Activated CD8-positive, alpha-beta memory T cell treated with anti-CD3 and anti-CD28 coated beads for 48 hours (primary cell): ENCODE data around the gene ADGB.
A peak's percentile ranks its signal among the peaks of the same experiment; 100 is the strongest.

ENCODE experiments used
- DNase-seq, 3 experiments: peaks; one replicate each; pipeline ENCODE4 v3.0.0-alpha.2; 2020; ENCODE audit warnings: low read depth in 2 of 3, low spot score in 2 of 3

The ADGB gene

DNA sequence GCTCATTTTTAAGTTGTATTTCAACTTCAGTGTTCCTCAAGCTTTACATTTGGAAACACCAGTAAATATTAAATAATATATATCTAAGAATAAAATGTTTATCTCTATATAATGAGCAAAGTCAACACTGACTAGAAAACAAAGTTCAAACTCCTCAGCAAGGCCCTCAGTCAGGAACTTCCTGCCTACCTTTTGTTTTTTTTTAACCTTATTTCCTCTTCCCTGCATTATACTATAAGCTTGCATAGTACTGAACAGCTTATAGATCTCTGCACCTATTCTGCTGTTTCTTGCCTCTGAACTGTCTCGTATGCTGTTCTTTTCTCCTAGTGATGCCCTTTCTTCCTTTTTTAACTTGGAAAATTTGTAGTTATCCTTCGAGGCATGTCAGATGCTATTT is 29.6 kb downstream of the ADGB start:
- no peak for DNase-seq

DNA sequence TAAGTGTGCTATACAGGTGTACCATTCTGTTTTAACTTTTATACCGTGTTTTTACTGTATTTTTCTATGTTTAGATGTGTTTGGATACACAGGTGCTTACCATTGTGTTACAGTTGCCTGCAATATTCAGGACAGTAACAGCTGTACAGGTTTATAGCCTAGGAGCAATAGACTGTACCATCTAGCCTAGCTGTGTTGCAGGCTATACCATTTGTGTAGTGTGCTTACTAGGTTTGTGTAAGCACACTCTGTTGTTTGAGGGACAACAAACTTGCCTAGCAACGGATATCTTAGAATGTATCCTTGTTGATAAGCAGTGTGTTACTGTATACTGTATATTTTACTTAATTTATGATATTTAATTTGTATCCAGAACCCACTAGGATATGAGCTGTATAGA is 35.2 kb downstream of the ADGB start:
- DNase-seq, result no peak

DNA sequence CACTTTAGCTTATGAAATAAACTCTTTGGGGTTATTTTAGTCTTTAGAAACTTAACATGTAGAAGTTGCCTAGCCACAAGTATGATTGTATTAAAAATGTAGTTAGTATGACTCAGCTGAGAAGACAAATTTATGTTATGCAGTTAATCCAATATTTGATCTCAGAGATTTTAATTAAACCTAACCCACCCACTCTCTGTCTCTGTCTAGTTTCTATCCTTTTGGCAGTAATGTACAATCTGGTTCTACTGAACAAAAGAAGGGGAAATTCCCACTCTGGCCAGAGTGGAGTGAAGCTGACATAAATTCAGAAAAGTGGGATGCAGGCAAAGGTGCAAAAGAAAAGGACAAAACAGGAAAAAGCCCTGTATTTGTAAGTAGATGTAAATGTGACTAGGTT is 36.4 kb downstream of the ADGB start:
- no peak for DNase-seq

DNA sequence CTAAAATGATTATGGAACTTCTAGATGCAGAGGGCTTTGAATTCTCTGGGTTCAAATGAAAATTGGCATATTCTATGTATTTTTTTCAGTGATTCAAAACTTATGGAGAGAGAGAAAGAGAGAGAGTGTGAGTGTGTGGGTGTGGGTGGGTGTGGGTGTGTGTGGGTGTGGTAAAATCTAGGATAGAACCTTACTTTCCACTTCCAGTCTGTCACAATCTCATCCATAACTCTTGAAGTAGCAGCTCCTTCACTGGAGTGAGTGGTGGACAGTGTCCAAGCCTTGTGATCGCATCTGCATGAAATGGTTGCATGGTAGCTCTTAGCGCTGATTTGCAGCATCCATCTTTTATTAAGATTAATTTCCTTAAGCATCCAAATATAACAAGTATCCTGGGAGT is 37.7 kb downstream of the ADGB start:
- DNase-seq, result no peak

DNA sequence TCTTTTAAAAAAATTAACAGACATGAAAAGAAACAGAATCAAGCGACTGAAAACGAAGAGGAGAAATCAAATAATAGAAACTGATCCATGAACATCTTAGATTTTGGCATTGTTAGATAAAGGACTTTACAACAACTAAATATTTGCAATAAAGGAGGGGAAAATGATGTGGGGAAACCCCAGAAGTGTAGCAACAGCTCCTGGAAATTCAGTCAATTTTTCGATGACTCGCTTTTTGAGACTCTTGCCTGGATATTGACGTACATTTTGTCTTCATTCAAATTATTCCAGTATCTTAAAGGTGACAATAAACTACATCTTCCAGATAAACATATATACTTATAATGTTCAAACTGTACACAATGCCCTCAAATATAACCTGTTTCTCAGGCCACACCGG is 44.1 kb downstream of the ADGB start:
- DNase-seq, result no peak

DNA sequence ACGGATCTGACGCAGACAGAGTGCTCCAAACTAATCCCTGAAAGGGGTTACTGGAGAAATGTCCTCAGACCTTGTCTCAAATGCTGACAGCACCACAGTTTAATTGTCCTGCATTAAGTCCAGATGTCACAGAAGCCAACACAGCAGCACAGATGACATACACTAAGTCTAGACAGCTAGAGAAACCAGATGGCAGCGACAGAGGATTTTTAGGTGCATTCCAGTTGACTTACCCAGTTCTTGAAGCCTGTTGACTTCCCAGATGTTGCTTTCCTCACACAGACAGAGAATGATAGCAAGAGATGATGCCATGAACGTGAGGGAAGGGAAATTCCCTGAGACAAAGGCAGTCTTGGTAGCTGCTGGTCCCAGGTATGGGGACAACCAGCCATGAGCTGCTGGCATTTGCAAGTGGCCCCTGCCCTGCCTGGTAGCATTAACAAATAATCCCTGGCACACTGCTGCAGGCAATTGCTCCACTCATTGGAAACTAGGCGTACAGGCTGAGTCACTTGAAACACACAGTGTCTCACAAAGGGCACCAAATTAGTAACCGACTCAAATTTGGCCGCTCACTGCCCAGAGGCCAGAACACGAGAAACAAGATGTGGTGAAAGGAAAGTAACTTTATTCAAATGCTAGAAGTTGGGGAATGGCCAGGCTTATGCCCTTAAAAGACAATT is 52.2 kb downstream of the ADGB start:
- no peak for DNase-seq

DNA sequence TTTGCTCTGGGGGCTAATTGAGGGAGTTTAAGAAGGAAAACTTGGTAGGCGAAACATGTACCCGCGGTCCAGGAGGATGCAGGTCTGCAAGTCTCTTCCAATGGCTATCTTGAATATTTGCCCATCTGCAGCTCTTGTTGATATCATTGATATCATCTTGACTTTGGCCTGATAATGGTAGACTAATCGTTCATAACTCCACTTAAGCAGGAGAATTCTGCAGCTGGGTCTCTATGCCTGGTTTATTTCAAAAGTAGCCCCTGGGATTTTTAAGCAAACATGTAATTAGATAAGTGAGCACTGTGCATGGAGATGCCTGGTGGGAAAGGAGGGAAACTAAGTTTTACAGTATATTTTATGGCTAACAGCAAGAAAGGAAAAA is 52.7 kb downstream of the ADGB start:
- no peak for DNase-seq

DNA sequence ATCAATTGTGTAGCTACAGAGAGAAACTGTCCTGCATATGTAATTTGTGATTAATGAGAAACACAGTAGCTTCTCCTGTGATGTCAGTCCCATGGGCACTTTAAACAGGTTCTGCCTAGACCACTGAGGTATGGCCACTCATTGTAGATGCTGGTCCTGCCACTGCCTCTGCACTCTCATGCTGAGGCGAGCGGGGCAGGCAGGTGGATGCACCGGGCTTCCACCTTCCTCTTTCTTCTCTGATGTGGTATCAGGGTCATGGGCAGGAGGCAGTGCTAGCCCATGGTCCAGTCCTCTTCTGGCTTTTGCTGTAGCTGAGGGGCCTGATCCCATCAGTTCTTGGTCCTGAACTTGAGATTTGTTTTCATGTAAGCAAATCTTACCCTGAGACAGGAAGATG is 58.7 kb downstream of the ADGB start:
- DNase-seq, result no peak

DNA sequence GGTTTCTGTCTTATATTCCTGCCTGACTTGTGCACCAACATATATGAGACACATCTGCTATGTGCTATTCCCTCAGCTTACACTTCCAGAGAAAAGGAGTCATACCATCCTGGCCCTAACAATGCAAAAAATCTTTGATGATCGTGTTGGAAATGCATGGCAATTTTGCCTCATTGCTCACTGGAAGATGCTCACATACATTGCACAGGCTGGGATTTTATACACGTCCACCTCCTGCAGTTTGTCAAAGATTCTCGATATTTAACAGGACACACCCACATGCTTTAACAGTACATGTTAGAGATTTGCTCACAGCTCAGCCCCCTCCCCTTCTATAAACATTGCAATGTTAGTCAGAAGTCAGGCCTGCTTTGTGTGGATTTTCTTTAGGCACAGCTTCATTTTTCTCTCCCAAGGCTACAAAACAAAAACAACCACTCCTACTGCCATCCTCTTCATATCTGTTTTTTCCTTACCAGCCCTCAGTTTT is 66.1 kb downstream of the ADGB start:
- DNase-seq, result no peak

DNA sequence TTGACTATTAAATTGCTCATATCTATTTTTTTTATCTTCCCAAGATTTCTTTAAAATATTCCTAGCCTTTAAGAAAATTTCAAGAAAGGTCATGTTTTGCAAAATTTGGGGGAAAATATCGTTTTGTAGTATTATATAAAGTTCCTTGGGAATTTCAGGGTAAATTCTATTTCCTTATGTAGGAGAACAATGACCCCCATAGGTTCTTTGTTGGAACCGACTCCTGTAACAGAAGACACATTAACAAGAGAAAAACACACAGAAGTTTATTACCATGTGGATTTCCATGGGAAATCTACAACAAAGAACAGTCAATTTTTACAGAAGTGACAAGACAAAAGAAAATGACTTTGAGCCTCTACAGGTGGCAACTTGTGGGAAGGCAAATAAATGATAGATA is 68.1 kb downstream of the ADGB start:
- no peak for DNase-seq

DNA sequence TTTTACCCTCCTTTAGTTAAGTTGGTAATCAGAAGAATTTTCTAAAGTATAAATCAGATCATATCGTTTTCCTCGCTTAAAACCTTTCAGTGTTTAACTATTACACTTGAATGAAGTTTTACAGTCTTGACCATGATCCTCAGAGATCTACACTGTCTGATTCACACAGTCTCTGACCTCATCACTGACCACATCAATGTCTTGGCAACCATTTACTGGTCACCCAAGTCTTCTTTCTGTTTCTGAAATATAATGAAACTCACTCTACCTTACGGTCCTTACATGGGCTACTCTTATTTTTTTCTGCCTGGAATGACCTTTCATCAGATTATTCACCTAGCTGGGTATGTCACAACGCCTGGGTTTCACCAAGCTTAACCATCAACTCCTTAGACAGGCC is 71.4 kb downstream of the ADGB start:
- DNase-seq, result no peak

DNA sequence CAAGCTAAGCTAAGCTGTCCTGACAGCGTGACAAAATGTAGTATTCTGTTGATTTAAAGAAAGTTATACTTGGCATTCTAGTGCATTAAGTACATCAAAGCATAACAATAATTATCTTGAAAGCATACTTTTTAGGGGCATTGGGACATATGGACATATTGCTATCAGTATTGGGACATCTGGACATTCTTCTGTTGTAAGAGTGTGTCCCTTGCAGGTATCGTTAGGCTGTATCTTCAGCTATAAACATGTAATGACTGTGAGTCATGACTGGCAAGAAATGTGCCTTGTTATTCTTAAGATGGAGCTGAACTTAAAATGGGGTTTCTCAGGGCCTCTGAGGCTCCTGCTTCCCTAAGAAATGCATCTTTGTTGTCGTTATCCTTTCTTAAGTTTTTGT is 74.3 kb downstream of the ADGB start:
- no peak for DNase-seq

DNA sequence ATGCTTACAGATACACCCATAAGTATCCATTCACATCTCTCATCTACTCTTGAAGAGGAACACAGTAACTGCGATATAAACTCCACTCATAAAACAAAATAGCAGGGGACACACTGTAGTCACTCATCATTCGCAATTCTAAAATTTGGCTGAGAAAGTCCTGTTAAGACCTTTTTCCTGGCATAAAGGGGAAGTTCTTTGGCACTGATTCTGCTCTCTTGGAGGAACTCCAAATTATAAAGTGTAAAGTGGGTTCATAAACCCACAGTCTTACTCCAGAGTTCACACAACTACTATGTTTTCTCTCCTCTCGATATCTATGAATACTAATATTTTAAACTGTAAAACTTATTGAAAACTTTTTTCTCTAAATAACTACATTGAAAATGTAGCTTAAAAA is 80.6 kb downstream of the ADGB start:
- DNase-seq, result no peak

DNA sequence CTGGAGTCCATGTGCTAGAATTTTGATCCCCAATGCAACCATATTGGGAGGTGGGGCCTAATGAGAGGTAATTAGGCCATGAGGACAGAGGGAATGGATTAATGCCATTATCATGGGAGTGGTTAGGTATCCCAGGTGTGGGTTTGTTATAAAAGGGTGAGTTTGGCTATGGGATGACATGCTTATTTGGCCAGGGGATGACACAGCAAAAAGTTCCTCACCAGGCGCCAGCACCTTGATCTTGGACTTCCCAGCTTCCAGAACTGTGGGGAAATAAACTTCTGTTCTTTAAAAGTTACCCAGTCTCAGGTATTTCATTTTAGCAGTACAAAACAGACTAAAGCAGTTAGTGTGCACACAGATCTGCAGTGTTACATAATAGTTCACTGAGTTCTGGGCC is 84.1 kb downstream of the ADGB start:
- no peak for DNase-seq

DNA sequence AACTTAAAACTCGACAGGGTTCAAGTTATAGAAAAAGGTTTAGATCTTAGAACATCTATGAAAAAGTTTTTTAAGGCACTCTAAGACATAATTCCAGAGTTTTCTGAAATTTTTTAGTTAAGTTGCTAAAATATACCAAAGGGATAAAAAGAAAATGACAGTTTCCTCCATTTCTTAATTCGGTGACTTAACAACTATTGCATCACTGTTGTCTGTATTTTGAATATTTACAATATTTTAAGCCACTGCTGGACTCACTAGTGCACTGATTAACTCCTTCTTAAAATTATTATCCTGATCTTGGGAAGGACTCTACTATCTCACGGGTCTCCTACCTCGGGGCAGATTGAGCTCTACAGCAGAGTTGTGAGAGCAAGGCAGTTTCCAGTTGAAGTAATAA is 91.0 kb downstream of the ADGB start:
- no peak for DNase-seq

DNA sequence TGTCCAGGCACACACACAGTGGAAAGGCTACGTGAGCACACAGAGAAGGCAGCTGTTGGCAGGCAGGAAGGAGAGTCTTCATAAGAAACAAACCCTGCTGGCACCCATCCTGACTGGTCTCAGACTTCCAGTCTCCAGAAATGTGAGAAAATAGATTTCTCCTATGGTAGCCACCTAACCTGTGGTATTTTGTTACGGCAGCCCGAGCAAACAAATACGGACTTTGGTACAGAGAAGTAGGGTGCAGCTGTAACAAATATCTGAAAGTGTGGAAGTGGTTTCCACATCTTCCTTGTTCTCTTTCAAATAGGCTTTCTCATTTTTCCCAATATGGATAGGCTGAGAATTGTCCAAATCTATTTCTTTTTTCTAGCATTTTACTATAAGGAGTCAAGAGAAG is 94.6 kb downstream of the ADGB start:
- no peak for DNase-seq

DNA sequence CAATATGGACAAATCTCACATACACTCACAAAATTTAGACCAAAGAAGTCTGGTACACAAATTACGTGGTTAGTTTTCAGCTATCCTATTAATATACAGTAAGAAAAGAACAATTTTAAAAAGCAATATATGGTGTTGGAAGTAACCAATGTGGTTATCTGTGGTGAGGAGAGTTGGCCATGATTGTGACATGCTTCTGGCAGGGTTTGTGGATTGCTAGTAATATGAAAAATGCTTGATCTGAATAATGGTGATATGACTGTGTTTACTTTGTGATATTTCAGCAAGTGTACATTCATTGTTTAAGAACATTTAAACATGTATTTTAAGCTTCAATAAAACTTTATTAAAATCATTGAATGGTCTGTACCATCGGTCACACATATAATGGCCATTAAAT is 99.1 kb downstream of the ADGB start:
- DNase-seq, result no peak

DNA sequence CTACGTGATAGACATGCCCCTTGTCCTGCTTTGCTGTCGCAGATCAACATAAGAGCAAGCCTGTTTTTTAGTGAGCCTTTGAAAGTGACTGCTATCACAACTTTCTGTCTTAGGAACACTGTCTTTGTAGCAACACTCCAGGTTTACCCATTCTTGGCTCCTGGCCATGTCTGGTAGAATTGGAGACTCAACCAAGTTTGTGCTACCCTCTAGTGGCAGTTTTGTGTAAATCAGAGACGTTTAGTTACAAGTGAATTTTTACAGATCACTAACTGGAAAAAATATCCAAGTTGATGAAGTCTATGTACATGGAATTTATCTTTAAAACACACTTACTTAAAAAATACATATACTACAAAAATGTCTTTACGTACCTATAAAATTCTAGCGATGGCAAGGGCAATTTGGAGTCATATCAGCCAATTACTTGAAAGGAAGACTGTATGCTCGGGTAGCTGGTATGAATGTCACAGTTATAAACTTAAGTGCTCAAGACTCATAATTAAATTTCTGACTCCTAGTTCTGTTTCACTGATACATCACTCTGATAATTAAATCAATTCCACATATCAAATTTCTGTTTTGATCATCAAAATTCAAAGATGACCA is 101.4 kb downstream of the ADGB start:
- DNase-seq, result peak in 1 of 3 experiments; percentile 2

DNA sequence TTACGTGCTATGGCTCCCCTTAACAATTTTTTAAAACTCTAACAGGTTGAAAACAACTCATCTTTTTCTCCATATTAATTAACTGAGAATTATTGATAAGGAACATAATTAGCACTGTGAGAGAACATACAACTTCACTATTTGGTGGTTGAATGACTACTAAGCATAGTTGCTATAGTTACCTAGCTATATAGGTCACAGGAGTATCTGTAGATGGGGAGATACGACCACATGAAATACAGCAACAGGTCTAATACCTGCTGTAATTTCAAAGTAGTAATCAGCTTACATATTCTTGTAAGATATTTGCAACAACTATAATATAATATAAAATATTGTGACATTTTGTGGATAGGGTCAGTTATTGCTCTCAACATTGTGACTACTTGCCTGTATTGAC is 102.9 kb downstream of the ADGB start:
- no peak for DNase-seq

DNA sequence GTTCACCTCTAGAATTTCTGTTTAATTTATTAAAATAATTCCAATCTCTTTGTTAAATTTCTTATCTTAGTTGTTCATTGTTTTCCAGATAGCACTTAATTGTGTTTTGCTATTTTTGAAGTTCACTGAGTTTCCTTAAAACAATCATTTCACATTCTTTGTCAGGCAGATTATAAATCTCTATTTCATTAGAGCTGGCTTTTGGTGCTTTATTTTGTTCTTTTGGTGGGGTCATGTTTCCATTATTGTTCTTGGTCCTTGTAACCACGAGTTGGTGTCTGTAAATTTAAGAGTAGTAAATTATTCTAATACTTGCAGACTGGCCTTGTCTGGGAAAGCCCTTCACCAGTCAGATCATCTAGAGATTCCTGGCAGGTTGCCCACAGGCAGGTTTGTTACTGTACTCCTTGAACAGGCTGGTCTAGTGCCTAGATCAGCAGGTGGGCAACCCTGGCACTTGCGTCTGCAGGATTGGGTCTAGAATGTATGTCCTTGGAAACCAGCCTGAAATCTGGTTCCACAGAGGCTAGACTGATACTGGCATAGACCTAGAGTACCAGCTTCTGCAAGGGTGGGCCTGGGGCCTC is 110.4 kb downstream of the ADGB start:
- DNase-seq, result no peak

DNA sequence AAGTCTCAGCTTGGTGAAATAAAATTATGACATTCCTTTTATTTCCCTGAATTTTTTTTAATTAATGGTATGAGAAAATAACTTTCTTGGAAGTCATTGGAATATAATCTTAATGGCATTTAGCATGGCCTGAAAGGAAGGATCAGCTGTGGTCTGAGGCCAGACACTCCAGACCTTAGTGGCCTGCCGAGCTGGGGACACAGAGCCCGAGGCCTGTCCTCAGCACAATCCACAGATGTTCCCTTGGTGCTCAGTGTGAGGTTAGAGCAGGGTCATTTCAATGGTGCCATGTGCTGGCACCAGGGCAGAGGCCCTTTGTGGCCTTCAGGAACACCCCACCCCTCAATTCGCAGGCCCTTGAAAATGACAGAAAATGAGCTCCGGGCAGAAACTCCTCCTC is 120.6 kb downstream of the ADGB start:
- no peak for DNase-seq

DNA sequence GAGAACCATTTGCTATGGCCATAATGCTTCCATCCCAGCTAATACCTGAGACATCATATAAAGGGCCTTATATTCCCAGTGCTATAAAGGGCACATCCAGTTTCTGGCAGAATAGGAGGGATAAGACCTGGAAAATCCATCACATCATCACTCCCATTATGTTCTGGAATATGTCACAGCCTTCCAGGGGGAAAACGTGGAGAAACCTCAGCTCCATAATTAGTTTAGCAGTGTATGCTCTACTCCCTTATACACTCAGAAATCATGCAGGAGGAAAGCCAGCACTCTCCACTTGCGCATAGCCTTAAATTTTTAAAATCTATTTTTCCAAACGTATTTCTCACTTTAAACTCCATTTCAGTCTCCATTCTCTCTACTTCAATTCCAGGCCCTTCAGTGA is 140.9 kb downstream of the ADGB start:
- DNase-seq, result no peak

DNA sequence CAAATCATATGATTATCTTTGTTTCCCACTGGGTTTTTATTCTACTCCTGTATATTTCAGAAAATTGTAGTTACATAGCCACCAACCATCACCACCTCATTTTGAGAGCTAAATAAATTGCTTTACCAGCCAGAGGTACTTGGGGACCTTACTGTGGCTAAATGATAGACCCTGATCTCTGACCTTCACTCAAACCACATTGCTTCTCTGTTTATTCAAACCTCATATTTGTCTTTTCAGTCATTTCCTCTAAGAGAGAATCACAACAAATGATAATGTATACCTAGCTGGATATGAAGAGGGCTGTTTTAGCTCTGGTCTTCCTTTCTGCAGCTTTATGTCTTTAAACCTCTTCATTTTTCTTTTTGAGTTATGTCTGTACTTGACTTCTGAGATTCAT is 142.8 kb downstream of the ADGB start:
- DNase-seq, result no peak
